Measurements from ENCODE around the gene APOBEC3F. TPM values are rescaled to one million over a fixed set of nuclear protein-coding genes. Genes with fewer than 3 reads are reported as not detected.
"Not testable (repeated sequence)": the region's sequence is repeated elsewhere in the genome, so short reads cannot be mapped to it uniquely, and the experiment has no call there.

Gene APOBEC3F
- total RNA-seq, result 8.9 TPM

- peak in 2 of 3 donors; percentile 42 to 60 for DNase-seq (ENCODE audit: low read depth in 2 of 3, low spot score in 2 of 3)
Measured at GRCh38 chr22:39040538-39041296, at the start of gene APOBEC3F. TSS of gene APOBEC3F (plus strand) at chr22:39040864. CDS start at chr22:39040961, 97 bp downstream.

GRCh38 chr22:38992871-38993371 is 47.7 kb upstream of the APOBEC3F start:
- not testable (repeated sequence) for DNase-seq (ENCODE audit: low read depth in 2 of 3, low spot score in 2 of 3)

GRCh38 chr22:38996105-38996504 is 44.6 kb upstream of the APOBEC3F start:
- no peak for DNase-seq (ENCODE audit: low read depth in 2 of 3, low spot score in 2 of 3)

GRCh38 chr22:38997518-38997917 is 43.1 kb upstream of the APOBEC3F start:
- DNase-seq (ENCODE audit: low read depth in 2 of 3, low spot score in 2 of 3), result no peak

GRCh38 chr22:39003165-39003638 is 37.5 kb upstream of the APOBEC3F start:
- DNase-seq (ENCODE audit: low read depth in 2 of 3, low spot score in 2 of 3), result peak; percentile 44 to 95 (median 91)

- no peak for DNase-seq (ENCODE audit: low read depth in 2 of 3, low spot score in 2 of 3)
Measured at GRCh38 chr22:39007177-39007576, 33.5 kb upstream of the APOBEC3F start.

- DNase-seq (ENCODE audit: low read depth in 2 of 3, low spot score in 2 of 3), result peak in 1 of 3 donors; percentile 38
Measured at GRCh38 chr22:39008271-39008850, 32.3 kb upstream of the APOBEC3F start.

GRCh38 chr22:39010946-39011345 is 29.7 kb upstream of the APOBEC3F start:
- DNase-seq (ENCODE audit: low read depth in 2 of 3, low spot score in 2 of 3), result no peak

- DNase-seq (ENCODE audit: low read depth in 2 of 3, low spot score in 2 of 3), result no peak
Measured at GRCh38 chr22:39012533-39013511, 27.8 kb upstream of the APOBEC3F start.

GRCh38 chr22:39013561-39013941 is 27.1 kb upstream of the APOBEC3F start:
- DNase-seq (ENCODE audit: low read depth in 2 of 3, low spot score in 2 of 3), result not testable (repeated sequence)

GRCh38 chr22:39013942-39014722 is 26.5 kb upstream of the APOBEC3F start, which contains the start of gene APOBEC3C:
TSS of gene APOBEC3C (plus strand) at chr22:39014257. CDS start at chr22:39014363, 106 bp downstream.
- DNase-seq (ENCODE audit: low read depth in 2 of 3, low spot score in 2 of 3), result peak; percentile 35 to 83 (median 80)

- not testable (repeated sequence) for DNase-seq (ENCODE audit: low read depth in 2 of 3, low spot score in 2 of 3)
Measured at GRCh38 chr22:39014723-39015121, 25.9 kb upstream of the APOBEC3F start.

GRCh38 chr22:39016592-39016991 is 24.1 kb upstream of the APOBEC3F start:
- no peak for DNase-seq (ENCODE audit: low read depth in 2 of 3, low spot score in 2 of 3)

GRCh38 chr22:39017596-39018365 is 22.9 kb upstream of the APOBEC3F start:
- no peak for DNase-seq (ENCODE audit: low read depth in 2 of 3, low spot score in 2 of 3)

GRCh38 chr22:39020021-39020651 is 20.5 kb upstream of the APOBEC3F start:
- DNase-seq (ENCODE audit: low read depth in 2 of 3, low spot score in 2 of 3), result not testable (repeated sequence)

GRCh38 chr22:39021552-39022250 is 19.0 kb upstream of the APOBEC3F start:
- no peak for DNase-seq (ENCODE audit: low read depth in 2 of 3, low spot score in 2 of 3)

- no peak for DNase-seq (ENCODE audit: low read depth in 2 of 3, low spot score in 2 of 3)
Measured at GRCh38 chr22:39024519-39025308, 15.9 kb upstream of the APOBEC3F start.

Measured in hematopoietic multipotent progenitor cell (in vitro differentiated cells).